ENCODE data around the gene AMBRA1.

Gene AMBRA1

GRCh38 chr11:46347637-46348311, 246.0 kb downstream of the AMBRA1 start:
- DNase-seq (ENCODE audit: low spot score) = no peak

DNA sequence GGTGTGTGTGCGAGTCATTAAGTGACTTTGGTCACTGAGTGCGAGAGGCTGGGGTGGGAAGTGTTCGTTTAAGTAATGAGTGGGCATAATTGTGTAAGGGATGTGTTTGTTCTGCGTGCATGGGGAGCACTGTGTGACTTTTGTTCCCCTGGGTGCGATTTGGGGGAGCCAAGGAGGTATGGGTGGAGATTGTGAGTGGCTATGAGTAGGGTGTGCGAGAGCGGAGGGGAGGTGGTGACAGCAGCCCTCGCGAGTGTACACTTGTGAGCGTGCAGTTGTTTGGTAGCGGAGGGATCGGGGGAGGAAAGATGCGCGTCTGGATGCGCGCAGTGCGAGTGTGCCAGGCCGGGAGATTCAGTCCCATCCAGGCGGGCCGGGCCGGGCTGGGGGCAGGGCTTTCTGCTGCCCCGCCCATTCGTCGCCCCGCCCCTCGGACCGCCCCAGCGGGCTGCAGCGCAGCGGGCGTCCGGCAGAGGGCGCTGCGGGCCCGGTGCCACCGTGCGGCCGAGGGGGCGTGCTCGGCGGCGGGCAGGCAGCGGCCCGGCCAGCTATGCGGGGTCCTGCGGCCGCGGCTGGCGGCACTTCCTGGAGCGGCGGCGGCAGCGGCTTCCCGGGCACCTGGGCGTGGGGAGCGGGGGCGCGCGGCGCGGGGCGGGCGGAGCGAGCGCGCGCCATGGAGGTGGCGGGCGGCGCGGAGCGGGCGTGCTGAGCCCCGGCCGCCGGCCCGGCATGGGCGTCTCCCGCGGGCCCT, 246.8 kb downstream of the AMBRA1 start, which contains the start of gene DGKZ:
DGKZ (plus strand) TSS at position 578 of the 751 bp plus-strand sequence. CDS start 197 bp downstream, outside the sequence.
- DNase-seq (ENCODE audit: low spot score) = peak; percentile 98

Measured in AG20443 (cell line).